HepG2 (cell line): ENCODE data around the gene CELF4. TPM values are rescaled to one million over a fixed set of nuclear protein-coding genes. Genes with fewer than 3 reads are reported as not detected.
A peak's percentile ranks its signal among the peaks of the same experiment; 100 is the strongest.

Experiments
- ATAC-seq: fragments of 200-7000 bp; cut with Tn5 transposase; 3 replicates; pipeline ENCODE4 v1.9.1; 2020; ENCODE audit warnings: mild to moderate bottlenecking, moderate library complexity
- BruUV-seq: library from RNA; stranded (reverse); fragments of 400-500 nt; replicated peaks from 2 replicates; lab custom pipeline; 2021; lab: Mats Ljungman, UMichigan
- CTCF ChIA-PET: fragments of 300-600 bp; formaldehyde crosslinking; extraction: SDS; loops from one replicate; lab custom pipeline; 2021; ENCODE audit warnings: low total read pairs, inconsistent platforms, low intra/inter-chr PET ratio; lab: Yijun Ruan, JAX
- POLR2A ChIA-PET: fragments of 350-600 bp; sonication (Branson Sonifier 250); formaldehyde crosslinking; loops from one replicate; lab custom pipeline; 2020; ENCODE audit warnings: antibody characterized with exemption, inconsistent platforms; lab: Yijun Ruan, JAX
- DNase-seq: peaks from one replicate; pipeline ENCODE4 v3.0.0-alpha.2; 2015; ENCODE audit warnings: low spot score
- FAIRE-seq: peaks from 3 replicates; lab custom pipeline; 2011; peaks lifted over from hg19 to GRCh38; lab: Jason Lieb, UNC
- H2AFZ ChIP-seq: one replicate; pipeline ENCODE4 v1.6.1; 2011; ENCODE audit warnings: low read length, inconsistent platforms
- H3K27ac ChIP-seq: fragments of 300-600 bp; 3 replicates; pipeline ENCODE4 v1.8.0; 2011; ENCODE audit warnings: mixed run types, mild to moderate bottlenecking, mixed read lengths, low read length, inconsistent platforms; ENCODE audit not compliant: insufficient read depth; ENCODE audit errors: extremely low read length
- H3K27me3 ChIP-seq, 2 experiments: fragments of 200-600 bp in 1 of 2; 2 replicates in 1 of 2; 3 replicates in 1 of 2; pipeline versions ENCODE4 v1.6.0 to v1.8.0; 2011; ENCODE audit warnings: low read length in 2 of 2, mild to moderate bottlenecking in 2 of 2, moderate library complexity in 2 of 2, inconsistent platforms in 1 of 2; ENCODE audit not compliant: insufficient read depth in 2 of 2, control insufficient read depth in 1 of 2
- H3K36me3 ChIP-seq, 2 experiments: fragments of 200-600 bp in 1 of 2; replicated peaks in 1 of 2; 2 replicates in 1 of 2; 3 replicates in 1 of 2; pipeline versions ENCODE4 v1.5.1 to v1.8.0; 2011; ENCODE audit warnings: low read length in 2 of 2, inconsistent platforms in 1 of 2; ENCODE audit not compliant: insufficient read depth in 2 of 2, control insufficient read depth in 1 of 2
- H3K4me1 ChIP-seq: 2 replicates; pipeline ENCODE4 v1.5.1; 2012; ENCODE audit warnings: low read length, inconsistent platforms; ENCODE audit not compliant: insufficient read depth
- H3K4me2 ChIP-seq: 2 replicates; pipeline ENCODE4 v1.6.0; 2011; ENCODE audit warnings: low read depth, low read length, inconsistent platforms
- H3K4me3 ChIP-seq, 3 experiments: fragments of 200-600 bp in 1 of 3; sonication (generic), shearing (Covaris generic) in 1 of 3; replicated peaks in 1 of 3; 2 replicates each; pipeline ENCODE4 v1.5.1; 2011 to 2016; ENCODE audit warnings: low read length in 3 of 3, inconsistent platforms in 2 of 3, low read depth in 2 of 3, mild to moderate bottlenecking in 2 of 3, control low read depth in 1 of 3, mixed read lengths in 1 of 3; ENCODE audit not compliant: insufficient read depth in 1 of 3
- H3K79me2 ChIP-seq: one replicate; pipeline ENCODE4 v1.6.1; 2011; ENCODE audit warnings: low read length, inconsistent platforms; ENCODE audit not compliant: insufficient read depth
- H3K9ac ChIP-seq: 2 replicates; pipeline ENCODE4 v1.6.0; 2011; ENCODE audit warnings: mild to moderate bottlenecking, low read depth, low read length, inconsistent platforms; ENCODE audit not compliant: insufficient read depth
- H3K9me3 ChIP-seq: 2 replicates; pipeline ENCODE4 v1.5.1; 2012; ENCODE audit warnings: mild to moderate bottlenecking, low read length
- H4K20me1 ChIP-seq: 2 replicates; pipeline ENCODE4 v1.6.0; 2011; ENCODE audit warnings: inconsistent platforms, mild to moderate bottlenecking, low read length, moderate library complexity; ENCODE audit not compliant: insufficient read depth
- MNT ChIP-seq: fragments of 450-650 bp; IDR thresholded peaks from 2 replicates; pipeline ENCODE4 v1.6.1; 2016
- MTA3 ChIP-seq: sonication (generic); formaldehyde crosslinking; IDR thresholded peaks from 2 replicates; pipeline ENCODE4 v1.4.0; 2020; ENCODE audit warnings: missing genetic modification reagents
- TCF12 ChIP-seq, 2 experiments: fragments of 450-650 bp in 1 of 2; sonication (generic) in 1 of 2; formaldehyde crosslinking in 1 of 2; IDR thresholded peaks; 2 replicates each; pipeline versions ENCODE4 v1.6.1 to v1.8.0; 2017 to 2022; ENCODE audit warnings: antibody characterized with exemption in 1 of 2, mild to moderate bottlenecking in 1 of 2, missing genetic modification reagents in 1 of 2, moderate library complexity in 1 of 2
- ZBTB21 ChIP-seq: sonication (generic); formaldehyde crosslinking; IDR thresholded peaks from 2 replicates; pipeline ENCODE4 v1.4.0; 2020; ENCODE audit warnings: missing genetic modification reagents
- WGBS: methylation state at CpG from one replicate; pipeline ENCODE4 v1.1.6; 2017; ENCODE audit warnings: low lambda C conversion rate; 5-methylcytosine and 5-hydroxymethylcytosine counted together
- in situ Hi-C: cut with HindIII; loops from 2 replicates; pipeline ENCODE4 v1.10.0; 2017; ENCODE audit warnings: low pct_unique_long_range_greater_than_20kb; ENCODE audit not compliant: extremely low pct_ligation_motif_present
- intact Hi-C: fragments of 100-400 bp; cut with micrococcal nuclease; formaldehyde crosslinking; loops from one replicate; pipeline ENCODE4 v1.10.0; 2022; ENCODE audit not compliant: unreplicated experiment
- polyA plus RNA-seq, 8 experiments: library from polyadenylated mRNA; depleted of rRNA in 3 of 8; stranded (reverse) in 7 of 8; unstranded in 1 of 8; fragments of >200 nt; fragmentation: Illumina TruSeq in 4 of 8; extraction: Trizol in 4 of 8; gene quantifications; 2 replicates each; pipeline versions ENCODE4 v1.2.1 to v1.2.3, GENCODE V29; 2011 to 2016; ENCODE audit warnings: low read depth in 4 of 8, missing spikeins in 1 of 8, mixed read lengths in 1 of 8; ENCODE audit not compliant: insufficient read depth in 1 of 8
- total RNA-seq, 5 experiments: library from RNA; depleted of rRNA; stranded (reverse); fragments of >200 nt; fragmentation: Illumina TruSeq; extraction: Trizol; gene quantifications; 2 replicates each; pipeline ENCODE4 v1.2.3, GENCODE V29; 2016; ENCODE audit warnings: low read depth in 1 of 5

Gene CELF4
- total and polyA plus RNA-seq, 2 of the 13 experiments (the other 11 are each of a cell fraction or from before 2014, with no cell fraction given) = not detected

- no peak overlapping the region for H3K27ac ChIP-seq
- DNase-seq = no peak
- no peaks in the 10 kb centered on the region for H4K20me1 ChIP-seq
- no peaks in the 10 kb centered on the region for H3K4me1 ChIP-seq
- ChIA-PET CTCF (no interaction called here), POLR2A (no interaction called here)
- BruUV-seq = no TSS peak
- H2AFZ ChIP-seq = no peak overlapping the region
- no peak overlapping the region for H3K4me3 ChIP-seq
- no peak overlapping the region for H3K4me2 ChIP-seq
- no peak for FAIRE-seq
- 1% methylated on average over 11 of the region's 12 CpGs for WGBS
- H3K9me3 ChIP-seq = no peaks in the 10 kb centered on the region
- H3K79me2 ChIP-seq = no peaks in the 10 kb centered on the region
- in situ Hi-C loops (no loop called here), intact Hi-C loops (no loop called here)
- H3K36me3 ChIP-seq = no peaks in the 10 kb centered on the region
- TF ChIP-seq TCF12 (IDR thresholded peaks at IDR 0.05) (no peak), TCF12 (CRISPR knock-in tag; IDR thresholded peaks at IDR 0.05) (no peak), MTA3 (no peak)
- peaks cover 7 to 19% of the 10 kb centered on the region in 2 experiments; a peak in 3 of 5 replicates for H3K27me3 ChIP-seq
- H3K9ac ChIP-seq = no peak overlapping the region
- ATAC-seq = no peak
Observed at GRCh38 chr18:37450434-37451132, 115.0 kb downstream of the CELF4 start.

- in situ Hi-C loops = loop anchor here (5.0 kb wide), 1 partner anchor 88 kb away; no protein-coding TSS in a partner anchor
- no peak for FAIRE-seq
- CTCF ChIA-PET = no interaction called here
- BruUV-seq = no TSS peak
- no peak overlapping the region for H3K9ac ChIP-seq
- peak; percentile 23; the same call in 1 of the 2 replicates for TF ChIP-seq MNT
- no peak for TF ChIP-seq ZBTB21 (CRISPR knock-in tag)
- WGBS = 64% methylated on average over 1 of the region's 2 CpGs
- H3K27ac ChIP-seq = no peak overlapping the region
- H3K79me2 ChIP-seq = no peaks in the 10 kb centered on the region
- ATAC-seq = no peak
- no peak for DNase-seq
- H2AFZ ChIP-seq = no peak overlapping the region
- no peaks in the 10 kb centered on the region for H3K9me3 ChIP-seq
- H3K27me3 ChIP-seq = peaks cover 7 to 25% of the 10 kb centered on the region in 2 experiments; a peak in 3 of 5 replicates
- POLR2A ChIA-PET = no interaction called here
- intact Hi-C loops = no loop called here
- H3K4me2 ChIP-seq = no peak overlapping the region
- no peak overlapping the region for H3K4me3 ChIP-seq
- no peaks in the 10 kb centered on the region for H3K36me3 ChIP-seq
- no peaks in the 10 kb centered on the region for H3K4me1 ChIP-seq
- H4K20me1 ChIP-seq = no peaks in the 10 kb centered on the region
Observed at GRCh38 chr18:37449618-37450017, 116.0 kb downstream of the CELF4 start.
